CD4-positive, alpha-beta T cell treated with Interleukin-4 for 4 hours (primary cell): ENCODE results near the gene ADPRS.

ENCODE experiments used
- DNase-seq: peaks from one replicate; pipeline ENCODE4 v3.0.0-alpha.2; 2020

Gene ADPRS

GRCh38 chr1:36135330-36135667 lies 46.6 kb downstream of the ADPRS start:
- DNase-seq, result no peak

- no peak for DNase-seq
Observed at GRCh38 chr1:36135796-36136195, 47.1 kb downstream of the ADPRS start.

GRCh38 chr1:36136535-36136934 lies 47.8 kb downstream of the ADPRS start:
- no peak for DNase-seq

DNA sequence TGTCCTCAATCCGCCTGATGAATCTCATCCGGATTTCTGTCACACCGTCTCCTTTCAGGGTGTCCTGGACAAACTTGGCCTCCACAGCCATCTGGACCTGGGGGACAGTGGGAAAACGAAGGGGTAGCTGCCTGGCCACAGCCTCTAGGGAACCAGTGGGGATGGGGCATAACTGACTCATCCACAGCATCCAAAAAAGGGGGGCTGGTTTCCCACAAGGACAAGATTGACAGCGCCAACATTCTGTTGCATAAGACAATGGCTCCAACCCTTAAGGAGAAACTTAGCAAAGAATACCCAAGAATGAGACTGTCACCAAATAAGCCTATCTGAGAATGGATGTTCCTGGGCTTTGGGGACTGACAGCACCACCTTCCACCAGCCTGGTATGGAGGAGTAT lies 48.5 kb downstream of the ADPRS start:
- DNase-seq, result no peak

DNA sequence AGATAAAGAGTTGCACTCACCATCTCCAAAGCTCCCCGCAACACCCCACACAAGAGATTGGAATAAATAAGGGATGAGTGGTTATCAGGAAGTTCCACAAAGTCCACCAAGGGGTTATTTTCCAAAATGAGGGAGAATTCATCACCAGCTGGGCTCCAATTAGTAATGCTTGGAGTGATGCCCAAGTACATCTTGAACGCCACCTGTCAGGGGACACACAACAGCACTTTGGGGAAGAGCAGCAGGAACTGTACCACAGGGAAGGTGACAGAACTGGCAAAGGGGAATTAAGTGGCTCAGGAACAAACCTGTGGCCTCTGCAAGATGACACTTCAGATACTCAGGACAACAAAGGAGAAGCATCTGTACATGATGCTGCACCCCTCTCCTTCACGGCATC lies 49.1 kb downstream of the ADPRS start:
- DNase-seq, result no peak

DNA sequence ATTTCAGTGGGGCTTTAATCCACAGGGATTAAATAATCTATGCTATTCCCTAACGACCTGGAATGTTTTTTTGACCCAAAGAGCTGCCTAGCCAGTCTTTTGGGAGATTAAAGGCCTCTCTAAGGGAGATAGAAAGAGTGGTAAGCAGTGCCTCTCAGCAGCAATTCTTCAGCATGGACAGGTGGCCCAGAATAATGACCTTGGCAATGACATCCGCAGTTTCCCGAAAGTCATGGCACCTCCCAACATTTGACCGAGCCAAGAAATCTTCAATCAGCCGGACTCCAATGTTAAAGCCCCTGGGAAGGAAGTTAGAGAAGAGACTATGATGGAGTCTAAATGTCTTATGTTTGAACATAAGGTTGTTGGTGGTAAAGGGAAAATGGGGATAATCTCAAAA lies 50.8 kb downstream of the ADPRS start:
- DNase-seq, result no peak

- DNase-seq, result no peak
Observed at GRCh38 chr1:36142121-36142520, 53.4 kb downstream of the ADPRS start.

DNA sequence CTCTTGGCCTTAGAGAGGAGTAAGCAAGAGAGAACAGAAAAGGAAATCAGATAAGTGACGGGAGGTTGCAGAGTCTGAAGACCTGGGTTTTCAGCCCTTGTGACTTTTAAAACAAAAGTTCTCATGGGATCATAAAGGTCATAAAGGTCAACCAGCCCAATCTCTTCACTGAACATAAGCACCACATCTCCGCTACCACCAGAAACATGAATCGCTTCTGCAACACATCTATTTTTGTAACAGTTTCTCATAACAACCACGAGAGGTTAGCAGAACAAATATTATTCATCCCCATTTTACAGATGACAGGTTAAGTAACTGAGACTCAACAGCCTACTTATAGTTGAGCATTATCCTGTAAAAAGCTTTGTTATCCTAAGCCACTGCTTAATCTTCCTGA lies 54.7 kb downstream of the ADPRS start:
- DNase-seq, result no peak
